Right lung (tissue), 10 donors: ENCODE measurements around the gene RHOT2. TPM values are rescaled to one million over a fixed set of nuclear protein-coding genes. Genes with fewer than 3 reads are reported as not detected.

Experiments
- DNase-seq, 2 donors: peaks; one replicate each; pipeline ENCODE4 v3.0.0-alpha.2; 2013
- long read RNA-seq, 8 donors: transcript quantifications; one replicate each; lab custom pipeline, GENCODE V29; 2026
- polyA plus RNA-seq, 5 donors: library from polyadenylated mRNA; unstranded; fragments of 120-200 nt; gene quantifications; one replicate each; pipeline versions ENCODE4 v1.2.1 to v1.2.3, GENCODE V29; 2013; ENCODE audit warnings: inconsistent platforms in 1 of 5, low replicate concordance in 1 of 5; ENCODE audit not compliant: insufficient read length in 5 of 5, insufficient read depth in 1 of 5

RHOT2 gene
- 100 to 1,000 TPM in 1 of 5 donors, 10 to 100 TPM in 4; 47.5 to 119 (median 70.3) TPM for polyA plus RNA-seq
- long read RNA-seq, donor 1, transcript RHOT2-208 (2 exons, 397 nt): major isoform, 5 of 27 reads
- long read RNA-seq, donor 1, partial matches to known transcripts: 16 of 27 reads
- long read RNA-seq, donor 1, other reads (novel, unspliced or antisense): 0 of 27 reads
- long read RNA-seq, donor 2, partial matches to known transcripts: 0 of 5 reads
- long read RNA-seq, donor 2, other reads (novel, unspliced or antisense): 0 of 5 reads
- long read RNA-seq, donor 3, transcript RHOT2-208 (2 exons, 397 nt): major isoform, 8 of 13 reads
- long read RNA-seq, donor 3, partial matches to known transcripts: 0 of 13 reads
- long read RNA-seq, donor 3, other reads (novel, unspliced or antisense): 0 of 13 reads
- long read RNA-seq, donor 4, partial matches to known transcripts: 8 of 12 reads
- long read RNA-seq, donor 4, other reads (novel, unspliced or antisense): 0 of 12 reads
- long read RNA-seq, donor 5, transcript RHOT2-208 (2 exons, 397 nt): major isoform, 5 of 23 reads
- long read RNA-seq, donor 5, partial matches to known transcripts: 16 of 23 reads
- long read RNA-seq, donor 5, other reads (novel, unspliced or antisense): 0 of 23 reads
- long read RNA-seq, donor 6, transcript RHOT2-201 (19 exons, 2,539 nt): major isoform, 8 of 12 reads
- long read RNA-seq, donor 6, partial matches to known transcripts: 0 of 12 reads
- long read RNA-seq, donor 6, other reads (novel, unspliced or antisense): 0 of 12 reads
- long read RNA-seq, donor 7, partial matches to known transcripts: 0 of 8 reads
- long read RNA-seq, donor 7, other reads (novel, unspliced or antisense): 0 of 8 reads
- long read RNA-seq, donor 8, partial matches to known transcripts: 0 of 4 reads
- long read RNA-seq, donor 8, other reads (novel, unspliced or antisense): 0 of 4 reads

DNA sequence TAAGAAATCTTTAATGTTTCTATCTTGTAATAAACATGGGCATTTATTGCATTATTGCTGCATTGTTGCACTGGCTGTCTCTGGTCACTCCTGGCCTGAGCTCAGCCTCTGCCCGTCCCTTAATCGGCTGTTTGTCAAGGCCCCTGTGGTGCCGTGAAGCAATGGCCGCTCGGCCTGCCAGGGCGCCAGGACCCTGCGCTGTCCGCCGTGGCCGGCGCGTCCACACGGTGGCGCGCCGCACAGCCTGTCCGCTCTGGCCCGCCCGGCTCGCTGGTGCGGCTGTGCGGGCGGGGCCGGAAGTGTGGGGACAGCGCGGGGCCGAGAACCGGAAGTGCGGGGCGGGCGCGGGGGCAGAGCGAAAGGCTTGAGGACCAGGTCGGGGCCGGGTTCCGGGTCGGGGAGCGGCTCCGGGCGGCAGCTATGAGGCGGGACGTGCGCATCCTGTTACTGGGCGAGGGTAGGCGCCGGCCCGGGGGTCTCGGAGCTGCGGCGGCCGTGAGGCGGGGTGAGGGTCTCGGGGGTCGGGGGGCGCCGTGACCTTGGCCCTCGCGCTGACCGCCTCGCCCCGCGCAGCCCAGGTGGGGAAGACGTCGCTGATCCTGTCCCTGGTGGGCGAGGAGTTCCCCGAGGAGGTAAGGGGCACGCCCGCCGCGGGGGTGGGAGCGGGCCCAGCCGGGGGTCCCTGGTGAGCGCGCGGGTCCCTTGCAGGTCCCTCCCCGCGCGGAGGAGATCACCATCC is at the start of gene RHOT2:
Gene RHOT2, plus strand, starts transcription at position 353 of the 739 bp plus-strand sequence. Its CDS starts 68 bp downstream, at position 421.
- peak; percentile 87 to 89 for DNase-seq

DNA sequence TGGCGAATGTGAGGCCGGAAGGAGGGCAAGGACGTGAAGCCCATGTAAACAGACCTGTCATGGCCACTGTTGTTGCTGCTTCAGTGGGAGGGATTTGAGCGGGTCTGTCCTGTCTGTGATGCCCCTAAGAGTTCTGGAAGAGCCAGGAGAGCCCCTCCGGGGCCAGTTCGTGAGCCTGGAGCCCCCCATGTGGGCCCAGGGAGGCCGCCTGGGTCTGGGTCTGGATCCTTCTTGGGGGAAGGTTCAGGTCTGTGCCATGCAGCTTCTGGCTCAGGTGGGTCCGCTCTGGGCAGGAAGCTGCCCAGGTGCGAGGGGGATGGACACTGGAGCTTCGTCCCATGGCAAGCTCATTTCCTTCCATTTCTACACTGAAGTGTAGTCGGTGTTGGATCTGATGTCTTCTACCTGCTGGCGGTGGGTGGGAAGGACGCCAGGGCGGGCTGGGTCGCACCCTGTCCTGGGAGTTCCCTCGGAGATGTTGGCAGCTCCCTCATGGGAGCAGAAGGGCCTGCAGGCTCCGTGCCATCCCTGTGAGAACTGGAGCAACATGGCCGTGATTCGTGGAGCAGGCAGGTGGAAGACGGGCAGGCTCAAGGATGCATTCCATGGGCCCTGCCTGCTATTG is 48.3 kb upstream of the RHOT2 start:
- no peak for DNase-seq

DNA sequence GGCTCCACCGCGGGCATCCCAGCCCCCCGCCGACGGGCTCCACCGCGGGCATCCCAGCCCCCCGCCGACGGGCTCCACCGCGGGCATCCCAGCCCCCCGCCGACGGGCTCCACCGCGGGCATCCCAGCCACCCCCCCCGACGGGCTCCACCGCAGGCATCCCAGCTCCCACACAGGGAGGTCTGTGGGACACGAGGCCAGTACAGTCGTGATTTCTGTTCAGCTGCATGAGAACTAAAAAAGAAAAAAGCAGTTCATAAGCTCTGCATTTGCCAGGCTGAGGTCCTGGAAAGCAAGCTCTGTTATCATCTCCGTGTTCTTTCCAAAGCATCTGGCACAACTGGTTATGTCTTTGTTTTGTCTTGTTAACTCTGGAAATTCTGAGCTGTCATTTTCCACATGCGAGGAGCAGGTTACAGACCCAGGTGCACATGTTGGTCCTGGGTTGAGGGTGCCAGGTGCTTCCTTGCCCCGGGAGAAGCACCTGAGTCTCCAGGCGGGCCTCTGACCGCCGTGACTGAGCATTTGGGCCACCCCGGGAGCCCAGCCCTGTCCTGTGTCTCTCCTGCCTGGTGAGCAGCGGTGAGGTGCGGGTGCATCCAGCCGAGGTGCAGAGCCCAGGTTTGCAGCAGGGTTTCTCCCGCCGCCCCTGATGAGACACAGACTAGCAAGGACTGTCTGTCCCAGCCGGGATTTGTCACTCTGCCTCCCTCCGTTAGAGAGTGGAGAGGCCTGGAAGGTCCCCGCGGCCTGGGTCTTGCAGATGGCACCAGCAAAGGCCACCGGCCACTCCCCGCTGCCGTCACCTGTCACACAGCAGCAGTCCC is 47.0 kb upstream of the RHOT2 start:
- no peak for DNase-seq

DNA sequence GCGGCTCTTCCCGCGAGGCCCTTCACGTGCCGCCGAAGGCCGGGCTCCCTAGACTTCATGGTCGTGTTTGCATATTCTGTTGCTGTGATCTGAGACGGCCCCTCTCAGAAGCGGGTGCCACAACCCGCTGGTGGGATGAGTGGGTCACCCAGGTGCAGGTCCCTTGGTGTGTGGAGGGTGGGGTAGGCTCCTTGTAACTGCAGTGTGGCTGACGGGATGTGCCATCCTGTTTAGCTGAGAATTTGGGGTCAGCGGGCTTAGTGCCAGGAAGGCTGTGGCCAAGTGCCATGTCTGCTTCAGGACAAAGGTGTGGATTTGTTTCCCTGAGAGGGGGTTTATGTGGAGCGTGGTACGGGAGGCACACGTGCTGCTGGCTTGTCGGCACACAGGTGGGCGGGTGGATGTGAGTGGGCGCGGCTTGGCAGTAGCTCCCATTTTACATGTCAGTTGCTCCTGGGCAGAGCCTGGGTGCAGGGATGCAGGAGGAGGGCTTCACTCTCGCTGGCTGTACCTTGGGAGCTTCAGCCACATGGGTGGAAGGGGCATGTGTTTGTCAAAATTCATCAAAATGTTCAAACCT is 46.3 kb upstream of the RHOT2 start:
- DNase-seq: no peak

DNA sequence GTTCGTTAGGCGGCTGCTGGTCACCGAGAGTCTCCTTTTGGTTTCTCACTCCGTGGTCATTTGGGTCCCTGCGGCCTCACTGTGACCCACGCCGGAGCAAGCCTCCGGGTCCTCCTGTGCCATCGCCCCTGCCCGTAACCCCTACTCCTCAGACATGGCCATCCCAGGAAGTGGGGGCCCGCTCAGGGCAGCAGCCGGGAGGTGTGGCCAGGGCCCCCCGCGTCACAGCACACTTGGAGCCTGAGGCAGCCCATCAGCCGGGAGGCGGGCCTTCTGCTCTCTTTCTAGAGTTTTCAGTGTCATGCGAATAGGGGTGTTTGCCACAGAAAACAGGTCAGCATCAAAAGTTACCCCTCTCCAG is 45.0 kb upstream of the RHOT2 start:
- DNase-seq: no peak

DNA sequence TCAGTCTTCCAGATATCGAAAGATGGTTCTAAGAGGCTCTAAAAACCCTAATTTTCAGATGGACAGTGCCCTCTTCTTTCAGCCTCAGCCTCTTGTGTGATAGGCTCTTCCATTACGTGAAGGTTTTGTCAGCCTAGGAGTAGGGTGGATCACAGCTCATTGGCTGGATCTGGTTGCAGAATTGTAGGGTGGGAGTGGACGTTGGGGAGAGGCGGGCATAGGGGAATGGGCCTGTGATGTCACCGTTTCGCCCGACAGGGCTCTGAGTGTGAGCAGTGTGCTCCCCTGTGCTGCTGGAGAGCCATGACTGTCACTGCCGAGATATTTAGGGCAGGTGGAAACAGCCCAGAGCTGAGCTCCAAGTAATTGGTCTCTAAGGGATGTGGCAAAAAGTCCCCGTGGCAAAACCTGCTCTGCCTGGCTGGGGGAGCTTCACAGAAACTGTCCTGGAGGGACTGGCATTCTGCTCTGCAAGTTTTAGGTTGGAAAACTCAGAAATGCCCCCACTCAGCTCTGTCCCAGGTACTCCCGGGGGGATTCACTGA is 43.3 kb upstream of the RHOT2 start:
- no peak for DNase-seq

- no peak for DNase-seq
Measured at GRCh38 chr16:625117-625976, 42.6 kb upstream of the RHOT2 start.

- DNase-seq: no peak
Measured at GRCh38 chr16:625977-626765, 41.8 kb upstream of the RHOT2 start.

DNA sequence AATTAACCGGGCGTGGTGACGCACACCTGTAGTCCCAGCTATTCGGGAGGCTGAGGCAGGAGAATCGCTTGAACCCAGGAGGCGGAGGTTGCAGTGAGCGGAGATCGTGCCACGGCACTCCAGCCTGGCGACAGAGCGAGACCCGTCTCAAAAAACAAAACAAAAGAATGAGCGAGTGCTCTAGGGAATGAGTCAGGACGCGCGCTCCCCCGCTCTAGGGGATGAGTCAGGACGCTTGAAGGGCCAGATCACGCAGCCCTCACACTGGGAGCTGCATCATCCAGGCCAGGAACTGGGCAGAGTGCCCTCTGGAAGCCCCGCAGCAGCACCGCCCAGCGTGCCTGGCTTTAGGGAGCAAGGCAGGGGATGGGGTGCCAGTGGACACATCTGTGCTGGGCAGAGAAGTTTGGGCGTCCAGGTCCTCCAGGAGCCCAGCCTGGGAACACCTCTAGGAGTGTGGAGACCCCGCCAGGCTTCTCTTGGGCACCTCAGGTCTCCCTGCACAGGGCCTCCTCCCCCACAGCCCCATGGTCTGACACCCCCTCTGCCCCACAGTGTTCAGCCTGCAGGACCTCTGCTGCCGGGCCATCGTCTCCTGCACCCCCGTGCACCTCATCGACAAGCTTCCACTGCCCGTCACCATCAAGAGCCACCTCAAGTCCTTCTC is 41.0 kb upstream of the RHOT2 start:
- no peak for DNase-seq

- DNase-seq: no peak
Measured at GRCh38 chr16:627454-628239, 40.3 kb upstream of the RHOT2 start.

DNA sequence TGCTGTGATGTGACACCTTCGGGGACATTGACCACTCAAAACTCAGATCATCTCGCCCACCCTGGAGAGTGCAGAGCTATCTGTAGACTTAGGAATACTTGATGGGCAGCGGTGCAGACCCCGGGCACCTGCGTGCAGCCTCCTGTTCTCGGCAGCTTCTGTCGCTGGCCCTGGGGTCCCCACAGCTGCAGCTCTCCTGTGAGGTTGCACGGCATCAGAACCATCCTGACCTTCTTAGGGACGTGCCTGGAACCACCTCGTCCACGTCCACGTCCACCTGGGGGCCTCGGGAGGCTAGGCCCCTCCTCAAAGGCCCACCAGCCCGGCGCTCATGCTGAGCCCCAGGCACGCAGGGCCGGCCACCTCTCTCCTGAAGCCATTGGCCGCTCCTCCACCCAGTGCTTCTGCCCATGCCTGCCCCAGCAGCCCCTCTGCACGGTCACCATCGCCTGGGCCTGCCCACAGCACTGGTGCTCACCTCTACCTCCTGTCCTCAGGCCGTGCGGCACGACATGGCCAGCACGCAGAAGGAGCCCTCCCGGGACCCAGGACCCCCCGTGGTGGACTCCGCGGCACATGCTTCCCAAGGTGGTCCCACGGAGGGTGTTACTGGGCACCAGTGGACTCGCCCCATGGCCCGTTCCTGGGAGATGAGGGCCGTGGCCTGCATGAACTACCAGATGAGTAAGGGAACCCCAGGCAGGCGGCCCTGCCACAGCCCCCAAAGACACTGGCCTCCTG is 39.4 kb upstream of the RHOT2 start:
- DNase-seq: no peak

DNA sequence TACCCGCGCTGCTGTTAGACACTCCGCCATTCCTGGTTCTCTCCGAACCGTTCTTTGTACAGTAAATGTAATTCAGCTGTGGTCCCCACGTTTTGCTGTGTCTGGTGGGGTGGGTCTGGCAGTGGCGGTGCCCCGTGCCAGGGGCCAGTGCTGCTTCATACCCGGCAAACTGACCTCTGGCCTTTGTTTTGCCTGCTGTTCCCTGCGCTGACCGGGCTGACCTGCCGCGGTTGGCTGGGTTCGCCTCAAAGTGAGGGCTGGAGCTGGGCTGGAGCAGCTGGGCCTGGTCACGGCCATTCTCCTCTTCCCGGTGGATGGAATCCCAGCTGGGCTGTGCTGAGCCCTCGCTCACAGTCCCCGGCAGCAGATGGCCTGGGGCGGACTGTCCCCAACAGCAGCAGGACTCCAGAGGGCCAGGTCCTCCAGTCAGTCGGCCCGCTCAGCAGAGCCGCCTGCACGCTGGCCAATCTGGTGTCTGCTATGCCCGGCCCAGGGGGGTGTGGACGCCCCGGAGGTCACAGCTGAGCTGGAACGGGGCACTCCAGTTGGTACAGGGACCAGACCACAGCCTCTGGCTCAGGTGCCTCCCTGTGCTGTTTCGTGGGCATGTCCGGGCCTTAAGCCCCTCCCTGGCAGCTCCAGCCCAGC is 38.6 kb upstream of the RHOT2 start:
- no peak for DNase-seq

GRCh38 chr16:629833-630248 is 38.1 kb upstream of the RHOT2 start:
- no peak for DNase-seq

- DNase-seq: no peak
Measured at GRCh38 chr16:630249-630814, 37.6 kb upstream of the RHOT2 start.
